HG02678 (cell line): ENCODE results near the gene TBXT.
A peak's percentile ranks its signal among the peaks of the same experiment; 100 is the strongest.
"Not testable (repeated sequence)": the region's sequence is repeated elsewhere in the genome, so short reads cannot be mapped to it uniquely, and the experiment has no call there.

Experiments used
- ATAC-seq: cut with Tn5 transposase; IDR thresholded peaks from one replicate; pipeline ENCODE4 v1.9.1; 2021; ENCODE audit warnings: mild to moderate bottlenecking, moderate library complexity; ENCODE audit not compliant: unreplicated experiment

The TBXT gene, protein sequence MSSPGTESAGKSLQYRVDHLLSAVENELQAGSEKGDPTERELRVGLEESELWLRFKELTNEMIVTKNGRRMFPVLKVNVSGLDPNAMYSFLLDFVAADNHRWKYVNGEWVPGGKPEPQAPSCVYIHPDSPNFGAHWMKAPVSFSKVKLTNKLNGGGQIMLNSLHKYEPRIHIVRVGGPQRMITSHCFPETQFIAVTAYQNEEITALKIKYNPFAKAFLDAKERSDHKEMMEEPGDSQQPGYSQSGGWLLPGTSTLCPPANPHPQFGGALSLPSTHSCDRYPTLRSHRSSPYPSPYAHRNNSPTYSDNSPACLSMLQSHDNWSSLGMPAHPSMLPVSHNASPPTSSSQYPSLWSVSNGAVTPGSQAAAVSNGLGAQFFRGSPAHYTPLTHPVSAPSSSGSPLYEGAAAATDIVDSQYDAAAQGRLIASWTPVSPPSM

DNA sequence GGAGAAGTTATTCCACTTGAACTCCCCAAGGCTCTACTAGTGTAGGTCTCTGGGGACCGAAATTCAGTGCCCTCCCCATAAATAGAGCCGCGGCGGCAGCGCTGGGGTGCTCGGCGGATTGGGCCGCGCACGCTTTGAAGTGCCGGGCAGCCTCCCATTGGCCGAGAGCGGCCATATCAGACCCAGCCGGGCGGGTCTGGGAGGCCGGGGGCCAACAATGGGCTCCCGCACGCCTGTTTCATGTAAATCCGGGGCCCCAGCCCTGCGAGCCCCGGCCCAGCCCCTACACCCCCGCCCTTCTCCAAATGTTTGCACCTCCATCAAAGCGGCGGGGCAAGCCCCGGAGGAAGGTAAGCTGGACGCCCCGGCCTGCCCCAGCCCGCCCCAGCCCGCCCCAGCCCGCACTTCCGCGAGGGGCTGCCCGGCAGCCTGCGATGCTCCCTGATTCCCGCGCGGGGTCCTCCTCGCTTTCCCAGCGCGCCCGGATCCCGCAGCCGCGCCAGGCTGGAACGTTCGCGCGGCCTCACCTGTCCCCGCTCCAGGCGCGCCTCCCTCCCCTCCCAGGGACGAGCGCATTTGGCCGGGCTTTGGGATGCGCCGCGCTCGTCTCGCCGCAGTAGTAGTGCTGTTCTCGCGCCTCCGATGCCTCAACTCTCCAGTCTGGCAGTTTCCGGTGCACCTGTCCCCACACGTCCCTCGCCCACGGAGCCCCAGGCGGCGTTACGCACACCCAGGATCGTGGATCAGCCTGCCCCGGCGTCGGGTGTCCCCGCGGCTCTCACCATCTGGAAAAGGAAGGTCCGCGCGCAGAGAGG lies at the start of gene TBXT:
TBXT (minus strand) TSS at position 51 of the 815 bp plus-strand sequence. CDS start 260 bp downstream, outside the sequence.
- ATAC-seq = no peak

DNA sequence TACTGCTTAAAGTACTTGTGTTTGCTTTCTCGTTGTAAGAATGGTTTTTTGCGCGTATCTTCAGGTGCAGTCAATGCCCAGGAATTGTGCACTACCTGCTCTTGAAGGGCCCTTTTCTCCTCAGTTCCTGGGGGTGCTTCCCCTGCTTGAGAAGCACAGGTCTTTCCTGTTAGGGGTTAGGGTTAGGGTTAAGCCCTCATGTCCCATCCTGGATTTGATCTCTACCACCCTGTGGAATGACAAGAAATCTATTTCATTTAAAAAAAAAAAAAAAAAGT lies 39.6 kb upstream of the TBXT start:
- ATAC-seq = no peak

DNA sequence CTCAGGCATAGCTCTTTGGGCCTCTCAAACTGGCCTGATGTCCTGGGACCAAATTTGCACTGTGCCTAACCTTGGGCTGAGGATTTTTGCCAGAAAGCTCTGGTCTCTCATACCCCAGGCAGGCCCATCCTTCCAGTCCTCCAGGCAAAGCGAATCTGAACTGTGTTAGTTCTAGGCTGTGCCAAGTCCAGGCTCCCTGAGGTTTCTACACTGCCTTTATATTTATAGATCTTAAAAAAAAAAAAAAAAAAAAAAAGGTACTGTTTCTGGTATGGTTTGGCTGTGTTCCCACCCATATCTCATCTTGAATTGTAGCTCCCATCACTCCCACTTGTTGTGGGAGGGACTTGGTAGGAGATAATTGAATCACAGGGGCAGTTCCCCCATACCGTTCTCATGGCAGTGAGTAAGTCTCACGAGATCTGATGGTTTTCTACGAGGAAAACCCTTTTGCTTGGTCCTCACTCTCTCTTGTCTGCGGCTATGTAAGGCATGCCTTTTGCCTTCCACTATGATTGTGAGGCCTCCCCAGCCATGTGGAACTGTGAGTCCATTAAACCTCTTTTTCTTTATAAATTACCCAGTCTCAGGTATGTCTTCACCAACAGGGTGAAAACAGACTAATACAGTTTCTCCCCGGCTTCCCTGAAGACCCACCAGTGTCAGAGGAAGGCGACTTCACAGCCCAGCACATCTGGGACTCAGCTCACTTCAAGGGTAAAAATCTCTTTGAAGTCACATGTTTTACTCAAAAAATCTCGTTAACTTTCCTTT lies 39.0 kb upstream of the TBXT start:
- ATAC-seq = no peak

DNA sequence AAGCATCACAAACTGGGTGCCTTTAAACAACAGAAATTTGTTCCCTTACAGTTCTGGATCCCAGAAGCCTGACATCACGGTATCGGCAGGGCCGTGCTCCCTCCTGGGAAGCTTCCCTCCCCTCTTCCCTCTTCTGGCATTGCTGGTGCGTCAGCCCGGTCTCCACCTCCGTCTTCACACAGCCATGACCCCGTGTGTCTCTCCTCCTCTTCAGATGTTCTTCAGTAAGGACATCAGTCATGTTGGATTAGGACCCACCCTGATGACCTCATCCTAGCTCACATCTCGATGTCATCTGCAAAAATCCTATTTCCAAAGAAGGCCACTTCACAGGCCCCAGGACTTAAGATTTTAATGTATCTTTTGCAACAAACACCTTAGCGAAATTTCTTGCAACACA lies 38.4 kb upstream of the TBXT start:
- ATAC-seq = no peak

DNA sequence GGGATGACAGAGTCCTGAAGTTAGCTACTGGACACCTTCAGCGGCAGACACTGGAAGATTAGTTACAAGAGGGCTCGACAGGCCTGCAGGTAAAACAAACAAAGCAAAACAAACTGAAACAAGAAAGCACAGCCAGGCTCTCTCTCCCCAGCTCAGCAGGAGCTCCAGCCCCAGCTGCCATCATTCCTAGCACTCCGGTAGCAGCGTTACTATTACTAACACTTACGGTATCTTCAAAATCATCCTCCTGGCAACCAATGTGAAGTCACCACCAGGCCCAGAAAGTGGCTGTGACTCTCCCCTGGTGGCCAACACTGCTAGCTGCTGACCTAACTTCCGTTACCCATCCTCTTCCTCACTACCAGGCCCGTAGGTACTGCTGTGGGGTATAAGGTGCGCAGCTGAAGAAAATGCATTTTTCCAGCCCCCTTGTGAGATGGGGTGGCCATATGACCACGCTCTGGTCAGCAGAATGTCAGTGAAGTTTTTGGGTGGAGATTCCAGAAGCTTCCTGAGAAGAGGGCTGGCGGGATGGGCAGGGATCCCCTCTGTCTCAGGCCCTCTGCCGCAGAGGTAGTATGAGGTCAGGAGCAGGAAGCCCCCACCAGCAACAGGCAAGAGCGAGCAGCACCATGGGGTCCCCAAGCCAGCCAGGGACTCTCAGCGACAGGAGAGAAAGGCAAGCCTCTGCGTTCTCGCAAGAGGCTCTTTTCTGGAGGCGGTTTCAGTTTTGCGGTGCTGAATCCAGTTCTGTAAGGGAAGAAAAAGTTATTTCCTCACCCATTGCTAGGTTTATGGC lies 37.4 kb upstream of the TBXT start:
- no peak for ATAC-seq

DNA sequence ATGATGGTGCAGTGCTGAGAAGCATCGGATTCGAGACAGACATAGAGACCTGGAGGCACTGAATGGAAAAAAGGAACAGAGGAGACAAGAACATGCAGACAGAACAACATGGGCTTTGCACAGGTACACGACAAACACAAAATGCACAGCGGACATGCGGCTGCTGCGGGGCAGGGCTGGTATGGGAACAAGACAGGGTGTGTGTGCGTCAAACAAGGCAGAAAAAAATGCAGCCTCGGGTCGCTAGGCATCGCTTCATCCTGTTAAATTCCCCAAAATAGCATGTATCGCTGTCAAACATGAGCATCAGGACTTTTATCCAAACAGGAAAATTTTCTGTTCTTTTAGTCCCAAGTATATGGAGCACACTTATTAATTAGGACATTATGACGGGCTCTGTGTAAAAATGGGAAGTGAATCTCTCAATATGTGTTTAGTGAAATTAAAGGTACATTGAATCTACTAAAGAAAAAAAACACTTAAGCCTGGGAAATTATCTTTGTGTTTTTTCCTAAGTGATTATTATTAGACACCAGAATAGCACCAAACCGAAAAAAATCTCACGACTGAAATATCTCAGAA lies 36.1 kb upstream of the TBXT start:
- ATAC-seq = no peak

DNA sequence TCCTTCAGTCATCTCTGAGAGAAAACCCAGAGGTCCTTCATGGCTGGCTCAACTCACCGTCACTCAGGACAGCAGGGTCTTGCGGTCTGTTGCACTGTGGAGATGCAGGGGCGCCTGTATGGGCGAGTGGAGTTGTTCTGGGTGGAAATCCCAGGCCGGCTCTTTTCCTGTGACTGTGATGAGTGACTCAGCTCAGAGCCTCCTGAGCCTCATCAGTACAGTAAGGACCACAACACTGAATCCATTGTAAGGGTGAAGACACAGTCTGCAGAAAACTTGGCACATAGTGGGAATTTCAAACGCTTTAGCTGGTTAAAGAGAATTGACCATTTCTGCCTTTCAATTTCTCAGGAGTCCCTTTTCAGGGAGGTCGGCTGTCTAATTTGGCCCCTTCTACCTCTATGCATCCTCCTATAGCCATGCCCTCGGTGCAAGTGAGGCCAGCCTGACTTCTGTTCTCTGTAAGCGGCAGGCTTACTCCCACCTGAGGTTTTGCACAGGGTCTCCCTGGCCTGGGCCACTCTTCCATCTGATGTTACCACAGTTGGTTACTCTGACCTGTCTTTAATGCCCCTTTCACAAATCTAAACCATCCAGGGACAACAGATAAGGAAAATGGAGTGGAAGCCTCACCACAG lies 35.5 kb upstream of the TBXT start:
- ATAC-seq = no peak

DNA sequence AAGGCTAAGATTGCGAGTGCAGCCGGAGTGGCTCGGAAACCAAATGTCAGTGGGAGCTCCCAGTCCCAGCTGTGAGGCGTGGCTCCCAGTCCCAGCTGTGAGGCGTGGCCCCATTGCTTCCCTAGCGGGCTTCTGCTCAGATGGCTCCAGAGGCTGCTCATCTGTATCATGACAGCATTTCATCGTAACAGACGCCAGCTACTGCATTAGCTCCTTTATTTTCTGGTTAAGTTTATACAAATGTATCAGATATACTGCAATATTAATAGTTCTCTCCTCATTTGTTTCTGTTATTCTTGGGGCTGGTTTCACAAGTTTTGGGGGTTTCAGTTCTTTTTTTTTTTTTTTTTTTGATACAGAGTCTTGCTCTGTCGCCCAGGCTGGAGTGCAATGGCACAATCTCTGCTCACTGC lies 34.7 kb upstream of the TBXT start:
- peak; percentile 77 for ATAC-seq

DNA sequence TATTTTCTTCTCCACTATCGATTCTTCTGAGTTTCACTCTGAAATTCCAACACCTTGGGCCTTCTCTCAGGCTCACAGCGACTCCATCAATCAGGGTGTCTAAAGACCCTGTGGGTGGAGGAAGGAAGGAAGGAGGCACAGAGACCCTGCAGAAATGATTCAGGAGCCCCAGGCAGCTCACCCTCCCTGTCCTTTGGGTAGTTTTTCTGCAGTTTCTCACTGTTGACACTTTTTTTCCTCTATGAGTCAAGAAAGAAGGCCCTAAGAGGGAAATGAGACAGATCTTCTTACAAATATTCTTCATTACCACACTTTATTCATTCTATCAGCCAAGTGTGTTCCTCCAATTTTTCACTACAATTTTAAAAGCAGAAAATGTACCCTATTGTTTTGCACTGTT lies 34.2 kb upstream of the TBXT start:
- peak; percentile 9 for ATAC-seq

DNA sequence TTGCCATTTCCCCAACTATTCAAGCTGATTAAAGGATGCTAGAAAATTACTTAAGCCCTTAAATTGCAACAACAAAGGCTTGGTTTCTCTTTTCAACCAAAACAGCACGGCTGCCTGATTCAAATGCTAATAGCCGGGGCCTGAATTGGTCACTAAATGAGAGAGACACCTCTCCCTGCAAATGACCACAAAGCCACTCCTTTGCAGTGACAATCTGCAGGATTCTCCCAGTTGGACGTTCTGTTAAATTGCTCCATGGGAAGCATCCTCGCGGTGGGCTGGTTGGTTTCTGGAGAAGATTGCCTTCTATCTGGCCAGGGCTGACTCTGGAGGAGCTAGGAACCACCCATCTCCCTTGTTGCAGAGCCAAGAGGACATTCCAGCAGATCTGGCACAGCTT lies 29.7 kb upstream of the TBXT start:
- ATAC-seq = no peak

DNA sequence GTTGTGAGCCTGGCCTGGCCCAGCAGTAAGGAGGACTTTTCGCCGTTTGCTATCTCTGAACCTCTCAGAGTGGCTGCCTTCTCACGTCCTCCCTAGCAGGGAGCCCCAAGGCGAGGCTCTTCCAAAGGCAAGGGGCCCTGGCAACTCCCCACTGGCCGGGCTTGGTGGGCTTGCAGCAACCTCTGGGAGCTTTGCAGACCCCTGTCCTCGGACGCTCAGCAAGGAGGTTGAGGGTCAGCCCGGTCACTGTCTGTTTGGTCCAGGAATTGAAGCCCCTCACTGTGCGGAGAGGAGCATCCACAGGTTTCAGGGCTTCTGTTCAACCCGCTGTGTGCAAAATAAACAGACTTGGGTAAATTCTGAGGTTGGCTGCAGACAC lies 28.2 kb upstream of the TBXT start:
- no peak for ATAC-seq

DNA sequence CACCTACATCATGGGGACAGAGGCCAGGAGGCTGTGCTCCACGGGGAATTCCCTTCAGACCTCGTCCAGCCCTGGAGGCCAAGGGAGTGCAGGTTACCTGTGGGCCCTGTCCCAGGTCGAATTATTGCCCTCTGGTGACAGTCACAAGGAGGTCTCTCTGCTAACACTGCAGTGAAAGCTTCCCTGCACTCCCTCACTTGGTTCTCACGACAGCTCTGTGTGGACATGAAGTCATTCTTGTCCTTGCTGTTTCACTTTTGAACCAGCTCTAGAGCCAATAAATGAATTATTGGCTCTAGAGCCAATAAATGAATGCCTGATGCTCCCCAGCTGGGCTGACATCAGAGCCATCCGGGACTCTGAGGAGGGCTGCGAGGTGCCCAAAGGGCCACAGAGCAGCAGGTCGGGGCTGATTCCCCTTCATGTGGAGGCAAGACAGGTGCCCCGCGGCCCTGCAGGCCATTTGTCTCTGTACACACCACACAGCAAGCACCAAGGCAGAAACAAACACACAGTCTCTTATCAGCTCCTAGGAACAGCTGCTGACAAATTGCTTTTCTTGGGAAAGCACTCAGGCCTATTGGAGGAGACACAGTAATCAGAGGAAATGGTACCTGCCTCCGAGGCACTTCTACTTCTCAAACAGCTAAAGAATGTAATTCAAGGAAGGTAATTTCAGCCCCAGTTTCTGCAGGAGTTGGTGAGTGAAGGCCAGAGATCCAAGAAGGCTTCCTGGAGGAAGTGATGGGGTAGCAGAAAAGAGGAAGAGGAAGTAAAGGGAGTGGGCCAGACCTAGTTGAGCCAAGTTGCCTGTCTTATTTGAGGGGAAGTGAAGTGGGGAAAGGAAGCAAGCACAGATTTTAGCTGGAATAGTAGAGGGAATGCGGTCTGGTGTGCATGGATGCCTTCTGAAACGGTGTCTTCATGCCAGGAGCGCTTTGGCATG lies 27.5 kb upstream of the TBXT start:
- no peak for ATAC-seq

DNA sequence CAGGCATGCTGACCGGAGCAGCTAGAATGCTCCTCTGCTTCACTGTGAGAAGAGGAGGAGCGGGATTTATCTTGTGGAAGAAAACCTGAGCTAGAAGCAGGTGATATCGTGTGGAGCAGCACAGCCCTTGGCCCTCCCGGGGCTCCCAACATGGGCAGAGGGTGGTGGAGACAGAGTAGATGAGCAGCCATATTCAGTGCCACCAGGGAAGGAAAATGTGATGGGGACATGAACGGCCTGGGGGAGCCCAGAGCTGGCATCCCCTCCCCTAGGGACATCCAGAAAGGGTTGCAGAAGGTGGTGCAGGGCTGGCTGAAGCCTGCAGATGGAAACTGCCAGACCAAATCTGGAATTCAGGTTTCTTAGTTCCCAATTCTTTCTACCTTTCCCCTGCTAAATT lies 24.9 kb upstream of the TBXT start:
- no peak for ATAC-seq

DNA sequence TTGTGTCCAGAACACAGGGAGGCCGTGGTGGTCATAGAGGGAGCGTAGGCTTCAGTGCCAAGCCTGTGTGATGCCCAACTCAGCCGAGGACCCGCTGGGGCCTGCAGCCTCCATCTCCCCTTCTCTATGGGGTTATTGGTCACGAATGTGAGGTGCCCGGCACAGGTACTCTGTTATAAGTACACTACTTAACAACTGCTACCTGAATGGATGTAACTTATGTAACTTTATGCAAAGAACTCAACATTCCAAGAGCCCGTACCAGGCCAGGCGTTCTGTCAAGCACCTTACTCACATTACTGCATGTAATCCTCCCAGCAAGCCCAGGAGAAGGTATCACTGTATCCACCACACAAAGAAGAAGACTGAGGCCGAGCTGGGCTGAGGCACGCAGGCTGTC lies 24.5 kb upstream of the TBXT start:
- no peak for ATAC-seq

DNA sequence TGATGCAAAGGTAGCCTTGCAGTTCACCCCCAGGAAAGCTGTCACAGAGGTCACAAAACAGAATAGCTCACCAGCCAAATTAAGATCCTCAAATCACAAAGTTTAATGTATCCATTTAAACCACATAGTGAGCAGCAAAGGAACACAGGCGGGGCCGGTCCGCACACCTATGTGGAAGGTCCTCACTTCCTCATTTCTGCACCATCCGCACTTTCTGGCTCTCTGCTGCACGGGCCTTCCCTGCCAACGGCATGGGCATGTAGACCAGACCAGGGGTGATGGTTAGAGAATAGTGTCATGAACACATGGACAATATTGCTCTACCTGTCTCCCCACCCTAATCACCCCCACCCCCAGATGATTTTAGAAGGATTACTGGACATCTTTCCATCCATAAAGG lies 12.1 kb upstream of the TBXT start:
- ATAC-seq = no peak

DNA sequence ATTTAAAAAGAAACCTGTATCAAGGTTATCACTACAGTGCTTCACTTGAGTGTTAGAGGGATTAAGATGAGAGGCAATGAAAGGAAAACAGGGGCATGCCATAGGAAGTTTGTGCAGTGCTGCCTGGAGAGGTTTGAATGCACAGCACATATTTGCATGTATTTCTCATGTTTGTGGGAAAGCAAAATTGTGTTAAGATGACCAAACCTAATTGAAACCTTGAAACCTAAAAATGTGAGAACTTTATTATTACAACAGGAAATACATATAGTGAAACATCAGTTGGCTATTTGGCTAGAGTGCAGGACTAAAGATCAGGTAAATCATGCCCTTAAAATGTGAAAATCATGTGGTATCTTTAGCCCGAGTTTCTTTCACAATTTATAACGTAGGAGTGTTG lies 8.5 kb upstream of the TBXT start:
- no peak for ATAC-seq

DNA sequence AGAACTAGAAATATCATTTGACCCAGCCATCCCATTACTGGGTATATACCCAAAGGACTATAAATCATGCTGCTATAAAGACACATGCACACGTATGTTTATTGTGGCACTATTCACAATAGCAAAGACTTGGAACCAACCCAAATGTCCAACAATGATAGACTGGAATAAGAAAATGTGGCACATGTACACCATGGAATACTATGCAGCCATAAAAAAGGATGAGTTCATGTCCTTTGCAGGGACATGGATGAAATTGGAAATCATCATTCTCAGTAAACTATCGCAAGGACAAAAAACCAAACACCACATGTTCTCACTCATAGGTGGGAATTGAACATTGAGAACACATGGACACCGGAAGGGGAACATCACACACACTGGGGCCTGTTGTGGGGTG lies 7.4 kb upstream of the TBXT start:
- ATAC-seq = not testable (repeated sequence)

DNA sequence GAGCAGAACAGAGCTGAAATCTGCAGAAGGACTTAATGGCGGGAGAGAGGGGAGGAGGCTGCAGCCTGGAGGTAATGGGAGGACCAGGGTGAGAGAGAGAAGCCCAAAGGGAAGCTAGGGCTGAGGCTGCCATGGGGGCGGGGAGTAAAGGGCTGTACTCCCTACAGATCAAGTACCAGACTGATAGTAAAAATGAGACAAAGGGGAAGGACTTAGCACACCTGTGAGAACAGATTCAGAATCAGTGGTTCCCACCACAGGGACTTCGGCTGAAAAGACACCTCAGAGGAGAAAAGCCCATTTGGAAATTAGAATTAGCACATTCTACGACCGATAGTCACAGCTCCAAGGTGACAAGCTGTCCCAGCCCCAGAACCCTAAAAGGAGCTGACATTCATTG lies 6.4 kb upstream of the TBXT start:
- ATAC-seq = no peak
